NCI-H748 treated with DMSO at 0.1 percent for 48 hours (cell line): ENCODE results near the gene IKZF1.
A peak's percentile ranks its signal among the peaks of the same experiment; 100 is the strongest.

Experiments used
- DNase-seq: peaks from one replicate; lab custom pipeline; 2025; lab: John Stamatoyannopoulos, UW

Gene IKZF1

GRCh38 chr7:50355817-50356178 is 51.3 kb downstream of the IKZF1 start:
- DNase-seq: no peak

GRCh38 chr7:50356212-50356944 is 51.9 kb downstream of the IKZF1 start:
- DNase-seq: no peak

GRCh38 chr7:50356945-50357268 is 52.4 kb downstream of the IKZF1 start:
- no peak for DNase-seq

- no peak for DNase-seq
These were observed 52.9 kb downstream of the IKZF1 start for GRCh38 chr7:50357426-50357825.

GRCh38 chr7:50358041-50358705 is 53.7 kb downstream of the IKZF1 start:
- DNase-seq: no peak

- no peak for DNase-seq
These were observed 54.3 kb downstream of the IKZF1 start for GRCh38 chr7:50358779-50359178.

- no peak for DNase-seq
These were observed 54.9 kb downstream of the IKZF1 start for GRCh38 chr7:50359258-50359994.

GRCh38 chr7:50359995-50360925 is 55.7 kb downstream of the IKZF1 start:
- DNase-seq: no peak

- no peak for DNase-seq
These were observed 57.6 kb downstream of the IKZF1 start for GRCh38 chr7:50362142-50362541.

GRCh38 chr7:50362712-50363282 is 58.3 kb downstream of the IKZF1 start:
- no peak for DNase-seq

- DNase-seq: no peak
These were observed 59.0 kb downstream of the IKZF1 start for GRCh38 chr7:50363327-50364060.

GRCh38 chr7:50364645-50365044 is 60.1 kb downstream of the IKZF1 start:
- DNase-seq: no peak

GRCh38 chr7:50366311-50366710 is 61.8 kb downstream of the IKZF1 start:
- no peak for DNase-seq

GRCh38 chr7:50367100-50367499 is 62.6 kb downstream of the IKZF1 start:
- no peak for DNase-seq

GRCh38 chr7:50367570-50367969 is 63.1 kb downstream of the IKZF1 start:
- DNase-seq: no peak

GRCh38 chr7:50368366-50368765 is 63.9 kb downstream of the IKZF1 start:
- DNase-seq: no peak

GRCh38 chr7:50369143-50370026 is 64.9 kb downstream of the IKZF1 start:
- DNase-seq: peak; percentile 44

- DNase-seq: no peak
These were observed 66.4 kb downstream of the IKZF1 start for GRCh38 chr7:50370884-50371283.

- DNase-seq: no peak
These were observed 67.1 kb downstream of the IKZF1 start for GRCh38 chr7:50371551-50372021.

- no peak for DNase-seq
These were observed 68.4 kb downstream of the IKZF1 start for GRCh38 chr7:50372923-50373322.
